ENCODE data around the gene IMMP2L.
"Not testable (repeated sequence)": the region's sequence is repeated elsewhere in the genome, so short reads cannot be mapped to it uniquely, and the experiment has no call there.

IMMP2L gene

DNA sequence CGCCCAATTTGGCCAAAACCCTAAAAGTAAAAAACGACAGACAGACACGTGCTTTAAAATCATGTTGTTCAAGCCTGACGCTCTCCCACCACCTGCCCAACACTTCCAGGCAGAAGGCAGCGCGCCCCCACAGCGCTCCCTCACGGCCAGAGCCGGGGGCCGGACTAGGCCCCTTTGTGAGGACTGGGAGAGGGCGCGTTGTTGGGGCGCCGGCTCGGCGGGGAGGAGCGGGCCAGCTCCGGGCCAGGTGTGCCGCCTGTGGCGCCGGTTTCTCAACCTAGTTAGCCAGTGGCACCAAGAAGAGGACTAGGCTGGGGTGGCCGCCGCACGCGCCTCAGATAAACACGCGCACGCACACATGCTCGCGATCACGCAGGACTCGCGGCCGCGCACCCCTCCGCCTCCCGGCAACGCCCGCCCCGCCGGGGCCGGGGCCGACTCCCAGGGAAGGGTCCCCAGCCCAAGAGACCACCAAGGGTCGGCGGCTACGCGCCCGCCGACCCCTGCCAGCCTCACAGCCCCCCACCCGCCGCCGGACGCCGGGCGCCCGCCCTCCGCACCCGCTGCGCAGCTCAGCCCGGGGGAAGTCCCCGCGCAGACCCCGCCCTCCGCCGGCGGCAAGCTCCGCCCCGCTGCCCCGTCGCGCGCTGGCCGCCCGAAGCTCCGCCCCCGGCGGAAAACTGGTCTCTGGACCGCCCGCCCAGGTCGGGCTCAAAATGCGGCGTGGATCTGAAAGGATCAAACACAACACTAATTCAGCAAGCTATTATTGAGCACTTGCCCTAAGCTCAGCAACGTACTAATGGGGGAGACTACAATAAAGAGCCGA is at the start of gene IMMP2L:
IMMP2L (minus strand) TSS at position 589 of the 829 bp plus-strand sequence.
- DNase-seq: peak; percentile 72 to 82

DNA sequence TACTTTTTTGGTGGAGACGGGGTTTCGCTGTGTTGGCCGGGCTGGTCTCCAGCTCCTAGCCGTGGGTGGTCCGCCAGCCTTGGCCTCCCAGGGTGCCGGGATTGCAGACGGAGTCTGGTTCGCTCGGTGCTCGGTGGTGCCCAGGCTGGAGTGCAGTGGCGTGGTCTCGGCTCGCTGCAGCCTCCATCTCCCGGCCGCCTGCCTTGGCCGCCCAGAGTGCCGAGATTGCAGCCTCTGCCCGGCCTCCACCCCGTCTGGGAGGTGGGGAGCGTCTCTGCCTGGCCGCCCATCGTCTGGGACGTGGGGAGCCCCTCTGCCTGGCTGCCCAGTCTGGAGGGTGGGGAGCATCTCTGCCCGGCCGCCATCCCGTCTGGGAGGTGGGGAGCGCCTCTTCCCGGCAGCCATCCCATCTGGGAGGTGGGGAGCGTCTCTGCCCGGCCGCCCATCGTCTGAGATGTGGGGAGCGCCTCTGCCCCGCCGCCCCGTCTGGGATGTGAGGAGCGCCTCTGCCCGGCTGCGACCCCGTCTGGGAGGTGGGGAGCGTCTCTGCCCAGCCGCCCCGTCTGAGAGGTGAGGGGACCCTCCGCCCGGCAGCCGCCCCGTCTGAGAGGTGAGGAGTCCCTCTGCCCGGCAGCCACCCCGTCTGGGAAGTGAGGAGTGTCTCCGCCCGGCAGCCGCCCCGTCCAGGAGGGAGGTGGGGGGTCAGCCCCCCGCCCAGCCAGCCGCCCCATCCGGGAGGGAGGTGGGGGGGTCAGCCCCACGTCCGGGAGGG is 47.4 kb upstream of the IMMP2L start:
- DNase-seq: not testable (repeated sequence)

GRCh38 chr7:111607621-111608020 is 45.3 kb upstream of the IMMP2L start:
- no peak for DNase-seq

- DNase-seq: no peak
These were observed 43.0 kb upstream of the IMMP2L start for GRCh38 chr7:111605246-111605645.

- DNase-seq: no peak
These were observed 37.8 kb upstream of the IMMP2L start for GRCh38 chr7:111600091-111600490.

GRCh38 chr7:111595780-111596179 is 33.5 kb upstream of the IMMP2L start:
- DNase-seq: no peak

DNA sequence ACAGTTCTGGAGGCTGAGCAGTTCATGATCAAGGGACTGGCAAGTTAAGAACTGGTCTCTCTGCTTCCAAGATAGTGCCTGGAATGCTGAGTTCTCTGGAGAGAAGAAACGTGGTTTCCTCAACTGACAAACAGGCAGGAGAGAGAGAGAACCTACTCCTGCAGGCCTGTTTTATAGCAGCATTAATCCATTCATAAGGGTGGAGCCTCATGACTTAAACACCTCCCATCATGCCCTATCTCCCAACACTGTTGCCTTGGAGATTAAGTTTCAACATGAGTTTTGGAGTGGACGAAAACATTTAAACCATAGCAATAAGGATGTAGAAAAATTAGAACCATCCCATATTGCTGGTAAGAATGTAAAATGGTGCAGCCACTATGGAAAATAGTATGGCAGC is 32.3 kb upstream of the IMMP2L start:
- DNase-seq: no peak

DNA sequence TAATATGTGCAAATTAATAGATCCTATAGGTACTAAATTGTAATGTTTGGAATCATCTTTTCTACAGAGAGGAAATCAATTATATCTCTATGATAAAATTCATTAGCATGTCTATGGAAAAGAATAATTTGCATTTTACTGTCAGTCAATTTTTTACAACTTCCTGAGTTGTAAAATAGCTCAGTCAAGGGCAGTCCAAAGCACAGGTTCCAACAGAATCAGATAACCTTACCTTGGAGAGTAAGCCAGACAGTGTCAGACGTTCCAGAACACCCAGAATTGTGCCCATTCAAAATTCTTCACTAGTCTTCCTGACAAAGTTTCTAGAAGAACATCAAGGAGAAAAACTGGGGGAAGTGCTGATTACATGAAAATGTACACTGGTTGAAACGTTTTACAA is 31.1 kb upstream of the IMMP2L start:
- no peak for DNase-seq

DNA sequence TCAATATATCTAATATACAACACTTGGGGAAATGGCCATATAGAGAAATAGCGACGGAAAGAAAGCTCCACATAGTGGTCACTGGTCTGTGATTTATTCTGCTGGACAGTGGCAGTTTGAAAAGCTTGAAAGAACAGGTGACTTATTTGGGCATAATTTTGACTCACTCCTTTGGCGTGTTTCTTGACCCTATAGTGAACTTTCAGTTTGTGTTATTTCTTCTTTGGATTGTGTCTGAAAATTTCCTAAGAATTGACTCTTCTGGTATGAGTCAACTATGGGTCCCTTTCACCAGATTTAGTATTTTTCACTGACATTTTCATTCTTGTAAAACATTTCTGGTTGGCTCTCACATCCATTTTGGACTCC is 25.8 kb upstream of the IMMP2L start:
- DNase-seq: no peak

DNA sequence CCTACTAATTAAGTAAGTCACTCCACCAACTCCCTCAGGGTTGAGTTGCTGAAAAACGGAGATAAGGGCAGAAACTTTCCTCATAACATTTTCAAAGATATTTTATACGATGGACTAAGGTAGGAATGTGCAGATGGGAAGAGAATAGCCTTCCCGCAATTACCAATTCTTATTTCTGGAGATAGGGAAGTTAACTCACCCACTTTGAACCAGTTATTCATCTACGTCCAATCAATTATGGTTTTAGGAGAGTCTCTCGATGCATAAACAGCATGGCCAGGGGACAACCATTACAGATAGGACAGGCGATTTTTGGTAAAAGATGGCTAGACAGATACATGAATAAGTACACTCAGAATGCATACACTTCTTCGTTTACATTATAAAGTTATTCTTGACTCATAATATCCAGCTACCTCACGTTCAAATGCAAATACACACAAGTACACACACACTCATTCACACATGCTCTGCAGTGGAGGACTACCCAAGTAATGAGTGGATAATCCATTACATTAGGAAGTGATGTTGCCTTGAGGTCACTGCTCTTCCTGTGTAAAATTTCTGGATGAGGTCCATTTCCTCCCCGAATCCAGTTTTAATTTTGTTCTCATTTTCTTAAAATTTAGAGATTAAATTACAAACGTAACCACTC is 25.2 kb upstream of the IMMP2L start:
- no peak for DNase-seq

DNA sequence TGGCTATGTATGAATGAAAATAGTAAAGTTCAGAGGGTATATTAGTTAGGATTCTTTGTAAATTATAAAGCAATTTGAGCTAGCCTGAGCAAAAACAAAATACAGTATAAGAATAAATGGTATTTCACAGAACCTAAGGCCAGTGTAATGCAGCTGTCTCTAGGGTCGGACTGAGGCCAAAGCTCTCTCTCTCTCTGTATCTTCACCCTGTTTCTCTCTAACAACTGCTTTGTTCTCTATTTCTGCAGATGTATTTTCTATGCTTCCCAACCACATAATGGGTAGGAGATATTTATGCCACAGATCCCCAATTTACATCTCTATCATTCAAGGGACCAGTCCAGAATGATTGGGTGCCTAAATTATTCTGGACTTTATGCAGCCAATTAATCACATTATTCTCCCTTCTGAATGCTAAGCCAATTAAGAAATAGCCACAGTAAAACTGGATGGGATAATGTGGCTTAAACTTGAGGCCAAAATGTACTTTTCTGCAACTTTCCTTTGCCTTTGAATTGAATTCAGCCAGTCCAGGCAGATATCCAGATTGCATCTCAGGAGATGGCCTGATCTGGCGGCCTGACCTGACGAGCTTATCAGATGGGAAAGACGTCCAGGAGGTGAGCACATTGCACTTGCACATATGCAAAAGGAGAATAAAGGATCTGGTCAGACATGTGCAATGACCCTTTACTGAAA is 24.6 kb upstream of the IMMP2L start:
- DNase-seq: no peak

DNA sequence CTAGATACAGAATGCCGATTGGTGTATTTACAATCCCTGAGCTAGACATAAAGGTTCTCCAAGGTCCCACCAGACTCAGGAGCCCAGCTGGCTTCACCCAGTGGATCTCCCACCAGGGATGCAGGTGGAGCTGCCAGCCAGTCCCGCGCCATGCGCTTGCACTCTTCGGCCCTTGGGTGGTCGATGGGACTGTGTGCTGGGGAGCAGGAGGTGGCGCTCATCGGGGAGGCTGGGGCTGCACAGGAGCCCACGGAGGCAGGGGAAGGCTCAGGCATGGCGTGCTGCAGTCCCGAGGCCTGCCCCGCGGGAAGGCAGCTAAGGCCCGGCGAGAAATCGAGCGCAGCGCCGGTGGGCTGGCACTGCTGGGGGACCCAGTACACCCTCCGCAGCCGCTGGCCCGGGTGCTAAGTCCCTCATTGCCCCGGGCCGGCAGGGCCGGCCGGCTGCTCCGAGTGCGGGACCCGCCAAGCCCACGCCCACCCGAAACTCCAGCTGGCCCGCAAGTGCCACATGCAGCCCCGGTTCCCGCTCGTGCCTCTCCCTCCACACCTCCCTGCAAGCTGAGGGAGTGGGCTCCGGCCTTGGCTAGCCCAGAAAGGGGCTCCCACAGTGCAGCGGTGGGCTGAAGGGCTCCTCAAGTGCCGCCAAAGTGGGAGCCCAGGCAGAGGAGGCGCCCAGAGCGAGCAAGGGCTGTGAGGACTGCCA is 19.6 kb upstream of the IMMP2L start:
- not testable (repeated sequence) for DNase-seq

DNA sequence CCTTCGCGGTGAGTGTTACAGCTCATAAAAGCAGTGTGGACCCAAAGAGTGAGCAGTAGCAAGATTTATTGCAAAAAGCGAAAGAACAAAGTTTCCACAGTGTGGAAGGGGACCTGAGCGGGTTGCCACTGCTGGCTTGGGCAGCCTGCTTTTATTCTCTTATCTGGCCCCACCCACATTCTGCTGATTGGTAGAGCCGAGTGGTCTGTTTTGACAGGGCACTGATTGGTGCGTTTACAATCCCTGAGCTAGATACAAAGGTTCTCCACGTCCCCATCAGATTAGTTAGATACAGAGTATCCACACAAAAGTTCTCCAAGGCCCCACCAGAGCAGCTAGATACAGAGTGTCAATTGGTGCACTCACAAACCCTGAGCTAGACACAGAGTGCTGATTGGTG is 18.9 kb upstream of the IMMP2L start:
- DNase-seq: not testable (repeated sequence)

DNA sequence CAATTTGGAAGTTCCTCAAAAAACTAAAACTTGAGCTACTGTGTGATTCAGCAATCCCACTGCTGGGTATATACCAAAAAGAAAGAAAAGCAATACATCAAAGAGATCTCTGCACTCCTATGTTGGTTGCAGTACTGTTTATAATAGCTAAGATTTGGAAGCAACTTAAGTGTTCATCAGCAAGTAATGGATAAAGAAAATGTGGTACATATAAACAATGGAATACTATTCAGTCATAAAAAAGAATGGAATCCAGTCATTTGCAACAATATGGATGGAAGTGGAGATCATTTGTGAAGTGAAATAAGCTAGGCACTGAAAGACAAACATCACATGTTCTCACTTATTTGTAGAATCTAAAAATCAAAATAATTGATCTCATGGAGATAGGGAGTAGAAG is 16.5 kb upstream of the IMMP2L start:
- no peak for DNase-seq

DNA sequence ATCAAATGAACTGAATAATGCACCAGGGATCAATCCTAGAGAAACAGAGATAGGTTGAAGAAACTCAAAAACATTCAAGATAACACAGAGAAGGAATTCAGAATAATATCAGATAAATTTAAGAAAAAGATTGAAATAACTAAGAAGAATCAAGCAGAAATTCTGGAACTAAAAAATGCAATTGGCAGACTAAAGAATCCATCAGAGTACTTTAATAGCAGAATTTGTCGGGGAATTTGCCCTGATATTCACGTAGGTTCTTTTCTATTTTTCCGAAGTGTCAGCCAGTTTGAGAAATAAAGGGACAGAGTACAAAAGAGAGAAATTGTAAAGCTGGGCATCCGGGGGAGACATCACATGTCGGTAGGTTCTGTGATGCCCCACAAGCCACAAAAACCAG is 9.4 kb upstream of the IMMP2L start:
- DNase-seq: no peak

DNA sequence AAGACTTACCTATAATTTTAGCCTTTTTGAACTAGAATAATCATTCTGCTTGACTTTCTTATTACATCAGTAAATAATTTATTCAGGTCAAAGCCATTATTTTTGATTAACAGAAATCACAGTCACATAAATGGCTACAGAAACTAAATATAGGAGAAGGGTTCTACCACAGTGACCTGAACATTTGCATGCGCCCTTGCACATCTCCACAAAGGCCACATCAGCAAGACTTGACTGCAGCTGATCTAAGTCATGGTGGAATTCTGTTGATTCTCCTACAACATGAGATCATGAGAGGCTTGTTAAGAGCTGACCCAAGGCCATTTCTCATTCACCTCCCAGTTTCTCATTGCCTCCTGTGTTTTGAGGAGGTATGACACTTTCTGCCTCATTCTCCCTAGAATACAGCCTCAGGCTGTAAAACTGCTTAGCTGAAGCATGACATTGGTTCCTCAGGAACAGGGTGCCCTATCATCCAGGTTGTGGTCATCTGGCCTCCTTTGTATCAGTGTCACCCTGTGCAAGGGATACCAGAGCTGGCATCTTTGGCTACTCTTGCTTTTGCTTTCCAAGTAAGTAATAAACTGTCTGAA is 6.7 kb upstream of the IMMP2L start:
- DNase-seq: no peak

DNA sequence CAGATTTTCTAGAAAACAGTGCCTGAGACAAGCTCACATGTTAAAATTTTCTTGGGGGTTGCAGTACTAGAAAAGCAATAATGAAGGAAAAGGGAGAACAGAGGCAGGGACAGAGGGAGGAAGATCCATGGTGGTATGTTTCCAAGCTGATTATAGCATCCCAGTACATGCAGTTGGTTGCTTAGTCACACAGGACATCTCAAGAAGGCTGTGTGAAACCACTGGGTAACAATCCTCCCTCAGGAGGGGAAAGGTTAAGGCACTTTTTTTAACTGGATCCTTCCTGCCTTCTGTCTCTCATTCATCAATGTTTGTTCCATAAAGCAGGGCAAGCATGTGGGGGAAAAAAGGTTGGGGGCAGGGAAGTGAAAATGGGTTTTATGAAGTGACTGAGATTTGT is 6.1 kb upstream of the IMMP2L start:
- DNase-seq: no peak

DNA sequence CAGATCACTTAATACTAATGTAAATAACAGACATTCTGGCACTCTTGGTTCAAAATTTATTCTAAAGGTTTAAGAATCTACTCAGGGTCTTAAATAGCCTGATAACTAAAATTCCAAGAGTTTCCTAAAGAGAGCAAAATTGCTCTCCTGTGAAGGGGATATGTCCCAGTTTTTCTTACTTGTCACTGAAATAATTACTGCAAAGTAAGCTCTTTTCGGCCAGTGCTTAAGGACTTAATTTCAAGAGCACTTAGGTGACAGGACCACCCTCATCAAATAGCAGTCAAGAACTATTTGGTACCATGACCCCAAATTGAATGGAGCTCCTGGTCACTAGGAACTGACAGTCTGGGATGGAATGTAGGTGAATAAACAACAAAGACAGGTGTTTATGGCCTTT is 1.8 kb upstream of the IMMP2L start:
- no peak for DNase-seq

GRCh38 chr7:111561654-111561903 is 713 bp downstream of the IMMP2L start:
- no peak for DNase-seq

- no peak for DNase-seq
These were observed 1.3 kb downstream of the IMMP2L start for GRCh38 chr7:111560773-111561653.

DNA sequence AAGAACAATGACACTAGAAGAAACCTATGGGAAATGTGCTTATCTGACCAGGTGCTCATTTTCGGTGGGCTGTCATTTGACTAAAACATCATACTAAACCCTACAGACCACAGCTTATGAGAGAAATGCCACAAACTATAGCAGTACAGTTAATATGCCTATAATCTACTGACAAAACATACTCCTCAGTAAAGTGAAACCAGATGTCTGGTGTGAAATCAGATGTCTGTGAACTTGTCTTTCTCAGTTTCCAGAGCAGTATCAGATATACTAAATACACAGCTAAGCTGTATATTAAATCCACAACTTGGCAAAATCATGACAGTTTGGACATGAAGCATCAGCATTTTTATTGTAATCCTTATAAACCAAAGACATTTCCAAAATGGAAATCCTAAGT is 3.3 kb downstream of the IMMP2L start:
- no peak for DNase-seq

Data from NCI-H1930 (cell line).